NCI-H1436 (cell line): Measurements from ENCODE around the gene TMEM204.
"Not testable (repeated sequence)": the region's sequence is repeated elsewhere in the genome, so short reads cannot be mapped to it uniquely, and the experiment has no call there.

Experiments used
- DNase-seq: peaks from one replicate; lab custom pipeline; 2025; lab: John Stamatoyannopoulos, UW

The TMEM204 gene

GRCh38 chr16:1595511-1595910 is 62.0 kb downstream of the TMEM204 start:
- DNase-seq, result not testable (repeated sequence)

DNA sequence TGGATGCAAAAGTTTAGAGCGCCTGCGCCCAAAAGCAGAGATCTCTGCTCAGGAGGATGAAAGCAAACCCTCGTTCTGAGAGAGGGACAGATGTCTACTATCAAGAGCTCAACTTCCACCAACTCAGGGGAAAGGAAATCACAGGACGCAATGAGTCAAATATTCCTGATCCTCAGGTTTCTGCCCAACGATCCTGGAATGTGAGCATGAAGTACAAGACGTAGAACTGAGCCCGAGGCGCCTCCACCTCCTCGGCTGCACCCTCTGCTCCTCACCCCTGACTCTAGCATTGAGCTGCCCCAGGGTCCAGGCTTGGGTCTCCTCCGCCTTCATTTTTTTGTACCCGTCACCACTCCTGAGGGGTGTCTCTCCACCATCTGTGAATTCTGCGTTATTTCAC is 63.0 kb downstream of the TMEM204 start:
- DNase-seq, result no peak

- DNase-seq, result no peak
These were observed 63.7 kb downstream of the TMEM204 start for GRCh38 chr16:1597154-1597553.

GRCh38 chr16:1601031-1601430 is 67.6 kb downstream of the TMEM204 start:
- no peak for DNase-seq

- DNase-seq, result no peak
These were observed 68.0 kb downstream of the TMEM204 start for GRCh38 chr16:1601489-1601888.

DNA sequence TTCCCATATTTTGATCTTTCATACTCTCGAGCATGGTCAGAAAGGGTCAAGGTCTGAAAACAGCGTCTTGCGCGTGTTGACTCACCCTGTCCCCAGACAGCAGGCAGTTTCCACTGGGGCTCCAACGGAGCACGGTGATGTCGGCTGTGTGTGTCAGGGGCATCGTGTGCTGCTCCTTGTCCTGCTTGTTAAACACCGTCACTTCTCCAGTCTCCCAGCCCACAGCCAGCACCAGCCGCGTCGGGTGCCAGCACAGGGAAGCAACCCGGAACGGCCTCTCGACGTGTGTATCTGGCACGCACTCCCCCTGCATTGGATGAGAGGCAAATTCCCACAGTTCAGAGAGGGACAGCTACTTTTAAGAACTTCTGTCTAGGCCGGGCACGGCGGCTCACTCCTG is 68.8 kb downstream of the TMEM204 start:
- DNase-seq, result no peak
